Stimulated activated naive CD8-positive, alpha-beta T cell treated with anti-CD3 and anti-CD28 coated beads, Interleukin-15, Interleukin-2, amounts not matched to agents 100 ng/mL and 50 ng/mL, for 24 hours (primary cell): Measurements from ENCODE around the gene ENDOV.

Source experiments
- H3K27ac Mint-ChIP-seq: one replicate; pipeline ENCODE4 v1.8.0; 2021; ENCODE audit warnings: mild to moderate bottlenecking, mixed read lengths
- H3K27me3 Mint-ChIP-seq: one replicate; pipeline ENCODE4 v1.8.0; 2021; ENCODE audit warnings: mixed read lengths
- H3K36me3 Mint-ChIP-seq: one replicate; pipeline ENCODE4 v1.8.0; 2021; ENCODE audit warnings: low read depth, mixed read lengths
- H3K4me1 Mint-ChIP-seq: one replicate; pipeline ENCODE4 v1.8.0; 2021; ENCODE audit warnings: low read depth, mixed read lengths
- H3K4me3 Mint-ChIP-seq: one replicate; pipeline ENCODE4 v1.8.0; 2021; ENCODE audit warnings: mild to moderate bottlenecking, mixed read lengths
- H3K9me3 Mint-ChIP-seq: one replicate; pipeline ENCODE4 v1.8.0; 2021; ENCODE audit warnings: mixed read lengths

ENDOV gene

GRCh38 chr17:80429356-80430275 is 14.6 kb downstream of the ENDOV start:
- Mint-ChIP-seq H3K4me3 (no peak overlapping the region), H3K36me3 (no peaks in the 10 kb centered on the region), H3K9me3 (no peaks in the 10 kb centered on the region), H3K27ac (no peak overlapping the region), H3K4me1 (peaks cover 13% of the 10 kb centered on the region), H3K27me3 (no peaks in the 10 kb centered on the region)

DNA sequence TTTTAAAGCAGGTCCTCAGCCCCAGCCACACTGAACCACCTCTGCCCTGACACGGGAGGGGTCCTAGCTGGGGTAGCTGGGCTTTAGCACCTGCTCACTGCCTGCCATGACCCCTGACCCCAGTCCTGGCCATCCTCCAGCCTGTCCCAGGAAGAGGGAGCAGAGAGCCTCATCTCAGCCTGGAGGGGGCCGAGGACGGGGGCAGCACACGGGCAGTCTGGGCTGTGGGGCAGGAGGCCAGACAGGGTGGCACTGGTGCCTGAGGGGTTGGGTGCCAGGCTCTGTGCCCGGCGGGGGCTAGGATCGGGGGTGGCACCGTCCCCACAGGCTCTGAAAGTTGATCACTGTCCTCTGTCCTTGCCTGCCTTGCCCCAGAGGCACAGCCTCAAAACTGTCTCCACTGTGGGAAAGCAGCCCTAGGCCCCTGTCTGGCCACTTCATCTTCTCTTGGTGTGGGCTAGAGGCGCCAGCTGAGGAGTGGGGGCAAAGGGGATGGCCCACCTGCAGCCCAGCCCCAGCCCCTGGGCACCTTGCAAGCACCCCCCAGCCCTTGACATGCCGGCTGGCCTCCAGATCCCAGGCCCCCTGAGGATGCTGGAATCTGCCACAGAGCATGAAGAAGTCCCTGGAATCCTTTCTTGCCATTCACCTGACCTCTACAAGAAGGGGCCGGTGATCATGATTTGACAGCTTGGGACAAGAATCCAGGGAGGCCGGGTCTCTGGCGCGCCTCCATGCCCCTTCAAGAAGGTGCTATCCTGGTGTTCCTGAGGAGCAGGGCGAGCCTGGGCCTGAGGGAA is 15.7 kb downstream of the ENDOV start:
- Mint-ChIP-seq H3K27me3 (no peaks in the 10 kb centered on the region), H3K4me3 (no peak overlapping the region), H3K4me1 (peaks cover 13% of the 10 kb centered on the region), H3K27ac (no peak overlapping the region), H3K9me3 (no peaks in the 10 kb centered on the region), H3K36me3 (no peaks in the 10 kb centered on the region)

DNA sequence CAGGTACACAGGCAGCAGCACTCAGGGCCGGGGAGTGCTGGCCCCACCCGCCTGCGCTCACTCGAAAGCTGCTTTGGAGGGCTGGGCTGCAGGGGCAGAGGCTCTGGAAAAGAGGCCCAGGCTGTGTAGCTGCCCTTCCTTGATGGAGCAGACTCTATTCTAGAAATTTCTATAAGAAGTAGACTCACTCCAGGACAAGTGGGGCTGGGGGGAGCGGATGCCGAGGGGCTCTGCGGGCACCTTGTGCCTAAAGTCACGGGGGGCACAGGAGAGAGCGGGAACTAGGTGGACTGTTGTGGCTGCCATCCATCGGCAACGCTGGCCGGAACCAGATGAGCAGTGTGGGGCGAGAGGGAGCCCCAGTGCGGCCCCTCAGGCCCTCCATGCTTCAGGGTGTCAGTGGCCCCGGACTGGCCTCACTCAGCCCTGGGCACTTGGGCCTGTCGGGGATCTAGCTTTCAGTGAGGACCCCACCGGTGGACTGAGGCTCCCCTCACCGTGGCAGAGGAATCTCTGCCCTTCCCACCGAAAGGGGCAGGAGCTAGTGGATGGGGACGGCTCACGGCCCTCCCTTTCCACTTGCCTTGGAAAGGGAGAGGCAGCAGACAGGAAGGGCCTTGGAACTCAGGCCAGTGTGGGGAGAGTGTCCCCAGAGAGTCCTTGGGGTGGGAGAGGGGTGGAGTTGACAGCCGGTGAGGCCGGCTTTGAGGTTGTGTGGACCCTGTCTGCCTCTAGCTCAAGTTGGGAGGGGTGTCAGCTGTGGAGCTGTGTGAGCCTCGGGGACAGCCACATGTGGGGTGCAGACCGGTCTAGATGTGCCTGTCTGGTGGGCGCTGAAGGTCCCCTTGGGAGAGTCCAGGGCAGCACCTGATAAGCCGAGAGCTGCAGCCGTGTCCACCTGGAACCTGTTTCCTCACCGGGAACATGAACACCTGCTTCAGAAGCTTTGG is 16.6 kb downstream of the ENDOV start:
- Mint-ChIP-seq H3K36me3 (no peaks in the 10 kb centered on the region), H3K4me1 (peaks cover 7% of the 10 kb centered on the region), H3K27me3 (no peaks in the 10 kb centered on the region), H3K9me3 (no peaks in the 10 kb centered on the region), H3K27ac (no peak overlapping the region), H3K4me3 (no peak overlapping the region)

GRCh38 chr17:80432350-80432955 is 17.5 kb downstream of the ENDOV start:
- Mint-ChIP-seq H3K27ac (no peak overlapping the region), H3K4me1 (no peaks in the 10 kb centered on the region), H3K27me3 (no peaks in the 10 kb centered on the region), H3K36me3 (no peaks in the 10 kb centered on the region), H3K4me3 (no peak overlapping the region), H3K9me3 (no peaks in the 10 kb centered on the region)

- no peaks in the 10 kb centered on the region for H3K36me3 Mint-ChIP-seq
Observed at GRCh38 chr17:80432961-80433550, 18.1 kb downstream of the ENDOV start.

GRCh38 chr17:80433916-80434666 is 19.1 kb downstream of the ENDOV start:
- no peaks in the 10 kb centered on the region for H3K27me3 Mint-ChIP-seq
- no peaks in the 10 kb centered on the region for H3K4me1 Mint-ChIP-seq
- H3K9me3 Mint-ChIP-seq = no peaks in the 10 kb centered on the region
- H3K27ac Mint-ChIP-seq = no peak overlapping the region
- no peak overlapping the region for H3K4me3 Mint-ChIP-seq
- H3K36me3 Mint-ChIP-seq = no peaks in the 10 kb centered on the region

More at GRCh38 chr17:80432961-80433550, 18.1 kb downstream of the ENDOV start:
- H3K9me3 Mint-ChIP-seq = no peaks in the 10 kb centered on the region
- H3K4me3 Mint-ChIP-seq = no peak overlapping the region
- H3K4me1 Mint-ChIP-seq = no peaks in the 10 kb centered on the region
- H3K27ac Mint-ChIP-seq = no peak overlapping the region
- no peaks in the 10 kb centered on the region for H3K27me3 Mint-ChIP-seq

DNA sequence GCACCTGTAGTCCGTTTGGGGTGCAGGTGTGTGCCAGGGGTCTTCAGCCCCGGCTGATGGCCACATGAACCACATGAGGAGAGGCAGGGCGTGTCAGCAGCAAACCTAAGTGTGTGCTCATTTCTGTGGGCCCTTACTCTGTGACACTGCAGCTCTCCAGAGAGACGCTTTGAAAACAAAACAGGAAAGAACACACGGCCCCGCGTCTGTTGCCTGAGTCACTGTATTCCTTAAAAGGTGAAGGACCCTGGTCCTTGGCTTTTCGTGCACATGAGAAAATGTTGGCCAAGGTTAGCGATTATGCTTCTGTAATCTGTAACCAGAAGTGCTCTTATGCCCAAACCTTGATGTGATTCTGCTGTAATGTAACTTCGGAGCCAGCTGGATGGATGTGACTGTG is 22.6 kb downstream of the ENDOV start:
- Mint-ChIP-seq H3K27me3 (no peaks in the 10 kb centered on the region), H3K9me3 (no peaks in the 10 kb centered on the region), H3K27ac (no peak overlapping the region), H3K4me1 (no peaks in the 10 kb centered on the region), H3K4me3 (no peak overlapping the region), H3K36me3 (no peaks in the 10 kb centered on the region)

DNA sequence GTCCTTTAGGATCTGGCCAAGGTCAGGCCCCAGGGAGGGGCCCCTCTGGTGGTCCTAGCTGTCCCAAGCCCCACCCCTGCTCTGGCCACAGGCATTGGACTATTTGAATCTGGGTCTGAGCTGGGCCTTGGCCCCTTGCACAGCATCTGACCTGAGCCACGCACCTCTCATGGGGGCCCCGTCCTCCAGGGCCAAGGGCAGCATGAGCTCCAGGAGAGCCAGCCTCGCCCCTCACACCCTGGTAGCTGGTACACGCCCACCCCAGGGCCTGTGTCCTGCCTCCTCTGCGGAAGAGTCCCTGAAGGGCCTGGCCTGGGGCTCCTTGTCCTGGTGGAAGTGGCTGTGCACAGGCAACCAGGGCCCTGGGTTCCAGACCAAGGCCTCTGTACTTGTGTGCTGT is 23.8 kb downstream of the ENDOV start:
- no peak overlapping the region for H3K4me3 Mint-ChIP-seq
- H3K36me3 Mint-ChIP-seq = no peaks in the 10 kb centered on the region
- H3K9me3 Mint-ChIP-seq = no peaks in the 10 kb centered on the region
- no peaks in the 10 kb centered on the region for H3K4me1 Mint-ChIP-seq
- no peak overlapping the region for H3K27ac Mint-ChIP-seq
- no peaks in the 10 kb centered on the region for H3K27me3 Mint-ChIP-seq

GRCh38 chr17:80439499-80439898 is 24.5 kb downstream of the ENDOV start:
- Mint-ChIP-seq H3K4me1 (no peaks in the 10 kb centered on the region), H3K9me3 (no peaks in the 10 kb centered on the region), H3K36me3 (no peaks in the 10 kb centered on the region), H3K4me3 (no peak overlapping the region), H3K27ac (no peak overlapping the region), H3K27me3 (no peaks in the 10 kb centered on the region)

GRCh38 chr17:80441133-80441578 is 26.2 kb downstream of the ENDOV start:
- Mint-ChIP-seq H3K36me3 (no peaks in the 10 kb centered on the region), H3K27me3 (no peaks in the 10 kb centered on the region), H3K9me3 (no peaks in the 10 kb centered on the region), H3K4me3 (no peak overlapping the region), H3K4me1 (no peaks in the 10 kb centered on the region), H3K27ac (no peak overlapping the region)

DNA sequence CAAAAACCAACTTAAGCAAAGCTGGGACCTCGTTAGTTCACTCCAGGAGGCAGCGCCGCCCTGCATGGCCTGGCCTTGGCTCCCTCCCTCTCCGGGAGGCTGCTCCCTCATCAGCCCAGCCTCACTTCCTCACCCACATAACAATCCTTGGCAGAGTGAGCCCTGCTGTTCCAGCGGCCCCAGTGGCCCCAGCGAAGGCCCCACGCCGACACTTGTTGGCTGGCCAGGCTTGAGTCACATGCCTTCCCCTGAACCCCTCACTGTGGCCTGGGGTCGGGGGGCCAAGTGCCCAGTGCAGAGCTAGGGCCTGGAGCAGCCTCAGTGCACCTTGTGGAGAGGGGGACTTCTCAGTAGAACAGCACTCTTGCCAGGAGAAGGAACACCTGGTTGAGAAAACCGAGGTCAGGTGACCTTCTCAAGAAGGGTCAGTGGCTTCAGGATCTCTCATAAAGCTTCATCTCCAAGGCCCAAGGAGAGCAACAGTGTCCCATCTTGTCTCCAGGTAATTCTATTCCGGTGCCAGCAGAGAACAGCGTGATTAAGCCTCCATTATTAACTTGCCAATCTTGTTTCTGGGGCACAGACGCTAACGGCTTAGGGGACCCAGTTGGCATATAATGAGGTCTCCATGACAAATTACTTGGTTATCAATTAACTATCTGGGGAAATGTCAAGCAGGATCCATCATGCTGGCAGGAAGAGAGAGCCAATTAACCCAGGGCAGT is 26.8 kb downstream of the ENDOV start:
- no peak overlapping the region for H3K27ac Mint-ChIP-seq
- no peak overlapping the region for H3K4me3 Mint-ChIP-seq
- no peaks in the 10 kb centered on the region for H3K9me3 Mint-ChIP-seq
- H3K4me1 Mint-ChIP-seq = no peaks in the 10 kb centered on the region
- no peaks in the 10 kb centered on the region for H3K27me3 Mint-ChIP-seq
- no peaks in the 10 kb centered on the region for H3K36me3 Mint-ChIP-seq

DNA sequence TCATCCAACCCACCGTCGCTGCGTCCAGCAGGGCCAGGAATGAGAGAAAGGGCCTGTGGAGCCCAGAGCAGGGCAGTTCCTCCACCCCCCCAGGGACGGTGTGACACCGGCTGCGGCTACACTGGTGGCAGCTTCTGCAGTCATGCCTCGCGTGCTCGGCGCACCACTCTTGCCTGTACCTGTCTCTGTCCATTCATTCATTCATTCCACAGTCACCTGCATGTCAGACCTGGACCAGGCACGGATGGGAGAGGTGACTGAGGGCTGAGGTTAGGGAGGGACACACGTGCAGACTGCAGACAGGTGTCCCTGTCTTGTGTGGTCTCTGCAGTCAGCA is 27.3 kb downstream of the ENDOV start:
- Mint-ChIP-seq H3K9me3 (no peaks in the 10 kb centered on the region), H3K4me3 (no peak overlapping the region), H3K27ac (no peak overlapping the region), H3K27me3 (no peaks in the 10 kb centered on the region), H3K36me3 (no peaks in the 10 kb centered on the region), H3K4me1 (no peaks in the 10 kb centered on the region)

DNA sequence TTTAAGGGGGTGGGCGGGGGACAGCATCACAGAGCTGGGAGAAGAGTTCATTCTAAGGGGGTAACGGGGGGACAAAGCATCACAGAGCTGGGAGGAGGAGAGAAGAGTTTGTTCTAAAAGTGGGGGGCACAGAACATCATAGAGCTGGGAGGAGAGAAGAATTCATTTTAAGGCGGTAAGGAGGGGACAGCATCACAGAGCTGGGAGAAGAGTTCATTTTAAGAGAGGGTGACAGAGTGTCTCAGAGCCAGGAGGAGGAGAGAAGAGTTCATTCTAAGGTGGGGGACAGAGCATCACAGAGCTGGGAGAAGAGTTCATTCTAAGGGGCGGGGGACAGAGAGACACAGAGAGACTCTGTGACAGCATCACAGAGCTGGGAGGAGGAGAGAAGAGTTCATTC is 27.8 kb downstream of the ENDOV start:
- Mint-ChIP-seq H3K36me3 (no peaks in the 10 kb centered on the region), H3K9me3 (no peaks in the 10 kb centered on the region), H3K4me3 (no peak overlapping the region), H3K27ac (no peak overlapping the region), H3K4me1 (no peaks in the 10 kb centered on the region), H3K27me3 (no peaks in the 10 kb centered on the region)
